B cell (primary cell): ENCODE data around the gene RHOV.

Experiments
- CTCF ChIP-seq: fragments of 200-600 bp; IDR thresholded peaks from one replicate; pipeline ENCODE4 v1.8.0; 2022; ENCODE audit warnings: antibody characterized with exemption, mild to moderate bottlenecking
- EZH2 ChIP-seq: IDR thresholded peaks from 2 replicates; pipeline ENCODE4 v1.6.1; 2012; ENCODE audit warnings: borderline replicate concordance, low read depth, mild to moderate bottlenecking, moderate library complexity, low read length; ENCODE audit not compliant: insufficient read depth, poor library complexity, severe bottlenecking

DNA sequence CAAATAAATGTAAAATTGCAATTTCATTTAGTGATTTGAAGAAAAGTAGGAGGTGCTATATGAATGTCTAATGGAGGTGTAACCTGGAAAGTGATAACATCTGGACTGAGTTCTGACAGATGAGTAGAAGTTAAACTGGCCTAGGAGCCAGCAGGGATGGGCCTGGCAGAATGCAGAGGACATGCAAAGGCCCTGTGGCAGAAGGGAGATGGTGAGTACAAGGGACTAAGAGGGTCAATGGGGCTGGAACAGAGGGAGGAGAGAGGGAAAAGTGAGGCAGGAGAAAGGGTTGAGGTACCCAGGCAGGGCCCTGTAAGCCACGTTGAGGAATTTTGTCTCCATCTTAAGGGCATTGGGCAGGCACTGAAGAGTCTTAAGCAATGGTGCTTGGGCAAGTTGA, 42.2 kb downstream of the RHOV start:
- TF ChIP-seq EZH2 (no peak), CTCF (no peak)
